Thyroid gland (tissue), 4 donors: ENCODE results near the gene CDH9.

ENCODE experiments used
- CTCF ChIP-seq, 6 experiments: fragments of 200-600 bp in 3 of 6; fragments of 450-650 bp in 3 of 6; sonication (generic) in 3 of 6; IDR thresholded peaks; one replicate each; pipeline ENCODE4 v1.5.1; 2016 to 2019; ENCODE audit warnings: antibody characterized with exemption in 6 of 6, mild to moderate bottlenecking in 2 of 6, inconsistent platforms in 1 of 6, moderate library complexity in 1 of 6
- POLR2A ChIP-seq, 2 donors: fragments of 450-650 bp; IDR thresholded peaks; one replicate each; pipeline ENCODE4 v1.6.1; 2017; ENCODE audit warnings: antibody characterized with exemption in 2 of 2, mild to moderate bottlenecking in 2 of 2, moderate library complexity in 1 of 2

GRCh38 chr5:26833596-26833995 lies 204.8 kb downstream of the CDH9 start:
- TF ChIP-seq CTCF (IDR thresholded peaks at IDR 0.05) (no peak), POLR2A (IDR thresholded peaks at IDR 0.05) (no peak)
